Adipose tissue (tissue), 3 donors: Measurements from ENCODE around the gene LSM7. TPM values are rescaled to one million over a fixed set of nuclear protein-coding genes. Genes with fewer than 3 reads are reported as not detected.

Experiments used
- H3K27ac ChIP-seq: one replicate; pipeline ENCODE4 v1.5.1; 2013; ENCODE audit warnings: low read depth, low read length
- WGBS, 3 donors: extraction: QIAGEN DNeasy Blood & Tissue Kit; methylation state at CpG; one replicate each; pipeline ENCODE4 v1.1.7; 2013; 5-methylcytosine and 5-hydroxymethylcytosine counted together
- polyA plus RNA-seq, 3 donors: library from polyadenylated mRNA; stranded (reverse); fragments of 200-250 nt; gene quantifications; one replicate each; pipeline ENCODE4 v1.2.3, GENCODE V29; 2013
- donor health status: healthy with polysubstance abuse.
- donor health status: Bipolar disorder and iron deficiency.
- donor health status: healthy.

Gene LSM7
- polyA plus RNA-seq, 3 donors: 97.8 to 222 (median 149) TPM

- no peak overlapping the region for H3K27ac ChIP-seq
- 87 to 88% (median 88%) methylated on average over 7 of the region's 7 CpGs for whole genome bisulfite sequencing, 3 donors
Observed at GRCh38 chr19:2315121-2315817, 13.1 kb downstream of the LSM7 start.

GRCh38 chr19:2312820-2313501 lies 15.4 kb downstream of the LSM7 start:
- WGBS, 3 donors: 36 to 38% (median 38%) methylated on average over 26 to 28 of the region's 28 CpGs
- H3K27ac ChIP-seq: no peak overlapping the region

GRCh38 chr19:2311093-2311492 lies 17.3 kb downstream of the LSM7 start:
- no peak overlapping the region for H3K27ac ChIP-seq
- WGBS, 3 donors: 93 to 99% (median 95%) methylated on average over 4 of the region's 4 CpGs

- WGBS, 3 donors: 42 to 51% (median 51%) methylated on average over 16 to 17 of the region's 17 CpGs
- H3K27ac ChIP-seq: no peak overlapping the region
Observed at GRCh38 chr19:2309734-2310362, 18.5 kb downstream of the LSM7 start.

GRCh38 chr19:2308114-2308556 lies 20.3 kb downstream of the LSM7 start, which contains the start of gene LINGO3:
Gene LINGO3 (minus strand): TSS chr19:2308154. CDS start chr19:2291776, 16,378 bp downstream.
- H3K27ac ChIP-seq: no peak within 1 kb of the TSS
- WGBS, 3 donors: 4 to 18% (median 4%) methylated on average over 20 to 63 of the region's 63 CpGs

- no peak overlapping the region for H3K27ac ChIP-seq
- WGBS, 3 donors: 12 to 46% (median 13%) methylated on average over 28 to 33 of the region's 33 CpGs
Observed at GRCh38 chr19:2307518-2308012, 20.8 kb downstream of the LSM7 start.

- 49 to 76% (median 64%) methylated on average over 16 to 17 of the region's 17 CpGs for WGBS, 3 donors
- no peak overlapping the region for H3K27ac ChIP-seq
Observed at GRCh38 chr19:2306971-2307370, 21.4 kb downstream of the LSM7 start.

GRCh38 chr19:2306281-2306806 lies 22.0 kb downstream of the LSM7 start:
- WGBS, 3 donors: 73 to 83% (median 75%) methylated on average over 19 of the region's 19 CpGs
- H3K27ac ChIP-seq: no peak overlapping the region

GRCh38 chr19:2305452-2306280 lies 22.7 kb downstream of the LSM7 start:
- H3K27ac ChIP-seq: no peak overlapping the region
- WGBS, 3 donors: 70 to 85% (median 75%) methylated on average over 19 of the region's 19 CpGs

- 59 to 77% (median 64%) methylated on average over 26 of the region's 26 CpGs for WGBS, 3 donors
- H3K27ac ChIP-seq: no peak overlapping the region
Observed at GRCh38 chr19:2303211-2303798, 25.1 kb downstream of the LSM7 start.

- 9 to 21% (median 9%) methylated on average over 59 to 62 of the region's 62 CpGs for WGBS, 3 donors
- H3K27ac ChIP-seq: no peak overlapping the region
Observed at GRCh38 chr19:2302319-2303210, 25.8 kb downstream of the LSM7 start.

- WGBS, 3 donors: 47 to 79% (median 57%) methylated on average over 17 of the region's 17 CpGs
- no peak overlapping the region for H3K27ac ChIP-seq
Observed at GRCh38 chr19:2300533-2300932, 27.9 kb downstream of the LSM7 start.

GRCh38 chr19:2296141-2296540 lies 32.2 kb downstream of the LSM7 start:
- WGBS, 3 donors: 74 to 93% (median 91%) methylated on average over 16 of the region's 16 CpGs
- H3K27ac ChIP-seq: no peak overlapping the region

- WGBS, 3 donors: 15 to 25% (median 19%) methylated on average over 25 to 26 of the region's 26 CpGs
- H3K27ac ChIP-seq: no peak overlapping the region
Observed at GRCh38 chr19:2294687-2295335, 33.6 kb downstream of the LSM7 start.

GRCh38 chr19:2291185-2291751 lies 37.1 kb downstream of the LSM7 start:
- 5 to 25% (median 15%) methylated on average over 54 to 67 of the region's 67 CpGs for WGBS, 3 donors
- no peak overlapping the region for H3K27ac ChIP-seq
